Kidney glomerular epithelial cell (primary cell): Measurements from ENCODE around the gene HBS1L.

ENCODE experiments used
- DNase-seq: peaks from one replicate; lab custom pipeline; 2025; lab: John Stamatoyannopoulos, UW

The HBS1L gene

DNA sequence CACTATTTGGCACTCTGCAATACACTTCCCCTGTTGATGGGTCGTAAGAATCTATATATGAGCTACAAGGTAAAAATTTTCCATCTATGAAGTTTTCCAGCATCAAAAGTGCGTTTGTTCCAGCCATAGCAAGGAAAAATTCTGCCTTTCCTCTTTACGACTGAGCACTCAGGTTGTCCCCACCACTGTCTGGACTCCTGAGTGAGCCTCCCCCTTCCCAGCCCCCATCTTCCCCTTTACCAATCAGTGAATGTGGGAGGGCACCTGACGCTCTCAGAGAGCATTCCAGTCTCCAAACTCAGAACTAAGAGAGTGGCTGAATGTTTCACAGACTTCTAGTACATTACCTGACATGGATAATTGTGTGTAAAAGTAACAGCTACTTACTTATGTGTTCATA, 104.7 kb downstream of the HBS1L start, which contains the start of gene ALDH8A1:
Gene ALDH8A1 (minus strand): TSS at position 175 of the 400 bp plus-strand sequence. CDS start 48 bp downstream, at position 127.
- no peak for DNase-seq

DNA sequence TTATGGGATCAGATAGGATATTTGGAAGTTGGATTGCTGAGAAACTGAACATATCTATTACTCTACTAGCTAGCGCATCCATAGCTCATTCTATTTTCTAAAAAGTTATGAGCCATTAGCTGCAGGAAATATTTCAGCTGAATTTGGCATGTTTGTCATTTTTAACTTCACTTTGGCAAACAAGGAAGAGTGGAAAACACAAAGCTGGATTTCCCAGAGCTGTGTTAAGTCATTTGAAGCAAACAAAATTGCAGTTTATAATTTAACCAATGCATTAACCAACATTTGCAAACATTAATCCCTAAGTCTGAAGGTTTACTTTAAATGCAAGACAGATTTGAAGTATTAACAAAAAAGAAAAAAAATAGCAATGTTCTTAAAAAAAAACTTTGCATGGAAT, 105.9 kb downstream of the HBS1L start:
- DNase-seq = no peak

DNA sequence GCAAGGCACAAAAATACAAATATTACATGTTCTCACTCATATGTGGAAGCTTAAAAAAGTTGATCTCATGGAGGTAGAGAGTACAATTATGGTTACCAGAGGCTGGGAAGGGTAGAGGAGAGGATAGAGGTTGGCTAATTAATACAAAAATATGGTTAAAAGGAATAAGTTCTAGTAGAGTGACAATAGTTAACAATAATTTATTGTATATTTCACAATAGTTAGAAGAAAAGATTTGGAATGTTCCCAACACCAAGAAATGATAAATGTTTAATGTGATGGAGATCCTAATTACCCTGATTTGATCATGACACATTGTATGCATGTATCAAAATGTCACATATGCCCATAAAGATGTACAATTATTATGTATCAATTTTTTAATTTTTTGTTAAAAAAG, 106.5 kb downstream of the HBS1L start:
- no peak for DNase-seq

DNA sequence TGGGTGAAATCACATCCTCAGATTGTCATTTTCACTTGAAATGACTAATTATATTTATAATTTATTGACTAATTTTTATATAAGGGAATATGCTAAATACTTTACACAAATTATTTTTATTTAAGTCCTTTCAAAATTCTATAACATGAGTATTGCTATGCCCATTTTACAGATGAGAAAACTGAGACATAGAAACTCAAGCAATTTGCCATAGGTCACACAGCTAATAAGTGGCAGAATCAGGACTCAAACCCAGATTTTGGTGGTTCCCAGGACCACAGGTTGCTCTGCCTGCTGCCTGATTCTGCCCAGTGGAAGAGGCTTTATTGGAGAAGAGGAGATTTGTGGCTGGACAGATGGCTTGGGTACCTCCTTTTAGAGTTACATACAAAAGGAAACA, 109.6 kb downstream of the HBS1L start:
- no peak for DNase-seq

DNA sequence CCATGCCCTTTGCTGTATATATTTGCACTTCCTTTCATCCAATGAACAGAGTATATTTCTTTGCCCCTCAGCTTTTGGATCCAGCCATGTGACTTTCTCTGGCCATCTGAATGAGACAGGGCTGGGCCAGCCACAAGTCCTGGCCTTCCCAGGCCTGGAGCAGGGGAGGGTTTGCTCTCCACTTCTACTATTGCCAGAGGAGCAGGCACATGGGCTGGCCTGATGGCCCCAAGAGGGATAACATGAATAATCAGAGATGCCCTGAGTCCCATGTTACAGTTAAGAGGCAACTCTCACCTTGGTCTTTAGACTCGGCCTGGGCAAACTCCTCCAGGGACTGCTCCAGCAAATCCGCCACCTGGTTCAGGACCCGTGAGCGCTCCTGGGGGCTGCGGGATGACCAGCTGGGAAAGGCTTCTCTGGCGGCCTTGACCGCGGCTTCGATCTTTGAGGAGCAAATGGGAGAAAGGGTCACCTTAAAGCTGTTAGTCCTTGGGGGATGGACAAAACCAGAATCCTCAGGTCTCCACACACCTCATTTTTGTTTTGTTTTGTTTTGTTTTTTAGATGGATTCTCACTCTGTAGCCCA, 111.0 kb downstream of the HBS1L start:
- DNase-seq = no peak

DNA sequence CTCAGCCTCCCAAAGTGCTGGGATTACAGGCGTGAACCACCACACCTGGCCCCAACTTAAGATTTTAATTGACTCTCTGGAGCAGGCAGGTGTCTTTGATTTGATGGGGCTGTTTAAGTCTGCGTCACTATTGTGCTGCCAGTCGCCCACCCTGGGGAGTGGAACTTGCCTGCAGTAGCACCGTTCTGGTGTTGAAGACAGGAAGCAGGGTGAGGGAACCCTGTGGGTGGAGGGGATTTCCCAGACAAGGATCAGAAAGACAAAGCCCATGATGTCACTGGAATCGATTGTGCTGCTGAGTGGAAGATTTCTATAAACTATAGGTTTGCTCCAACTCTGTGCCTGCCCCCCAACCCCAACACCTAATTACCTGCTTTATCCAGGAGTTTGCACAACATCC, 115.7 kb downstream of the HBS1L start:
- DNase-seq = no peak

DNA sequence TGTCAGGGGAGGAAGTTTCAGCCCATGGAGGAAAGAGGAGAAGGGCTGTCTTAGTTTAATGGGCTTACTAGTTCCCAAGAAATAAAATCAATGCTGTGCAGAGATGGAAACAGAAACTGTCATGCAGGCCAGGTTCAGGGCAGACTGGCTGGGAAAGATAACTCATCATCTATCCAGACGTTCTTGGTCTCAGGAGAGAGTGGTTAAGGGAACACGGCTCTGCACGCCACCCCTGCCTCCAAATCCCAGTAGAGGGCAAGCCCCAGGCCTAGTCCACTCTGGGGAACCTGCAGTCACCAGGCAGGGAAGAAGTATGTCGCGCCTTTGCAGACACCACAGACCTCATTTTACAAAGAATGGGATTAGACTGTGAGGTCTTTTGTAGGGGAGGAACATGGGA, 117.2 kb downstream of the HBS1L start:
- DNase-seq = no peak

DNA sequence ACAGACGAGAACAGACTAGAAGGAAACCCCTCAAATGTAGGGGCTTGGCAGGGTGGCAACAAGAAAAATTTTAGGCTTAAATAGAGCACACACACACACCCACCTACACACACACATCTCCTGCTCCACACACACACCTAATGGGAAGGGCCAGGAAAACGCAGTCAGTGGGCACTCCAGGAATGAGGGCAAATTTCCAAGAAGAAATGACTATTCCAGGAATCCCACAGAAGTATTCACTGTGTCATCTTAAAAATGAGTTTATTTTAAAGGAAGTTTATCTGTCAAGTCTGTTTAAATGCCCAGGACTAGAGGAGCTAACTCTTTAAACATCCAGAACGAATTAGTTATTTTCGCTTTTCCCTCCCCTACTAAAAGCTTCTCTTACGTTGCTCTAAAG, 117.7 kb downstream of the HBS1L start:
- DNase-seq = peak; percentile 94

DNA sequence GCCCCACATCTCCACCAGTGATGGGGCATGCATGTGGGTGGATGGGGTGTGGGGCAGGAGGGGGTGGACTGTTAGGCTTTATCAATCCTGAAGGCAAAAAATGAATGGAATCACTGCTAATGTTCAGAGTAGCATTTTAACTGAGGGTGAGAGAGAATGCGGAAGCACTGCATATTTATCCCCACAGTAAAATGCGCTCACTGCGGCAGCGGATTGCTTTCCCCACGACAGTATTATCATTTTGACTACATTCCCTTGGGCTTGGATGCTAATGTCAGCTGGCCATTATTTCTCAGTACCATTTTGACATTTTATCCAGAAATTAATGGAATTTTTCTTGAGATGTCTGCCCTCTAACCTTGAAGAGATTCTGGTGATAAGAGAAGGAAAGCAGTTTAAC, 118.1 kb downstream of the HBS1L start:
- no peak for DNase-seq

DNA sequence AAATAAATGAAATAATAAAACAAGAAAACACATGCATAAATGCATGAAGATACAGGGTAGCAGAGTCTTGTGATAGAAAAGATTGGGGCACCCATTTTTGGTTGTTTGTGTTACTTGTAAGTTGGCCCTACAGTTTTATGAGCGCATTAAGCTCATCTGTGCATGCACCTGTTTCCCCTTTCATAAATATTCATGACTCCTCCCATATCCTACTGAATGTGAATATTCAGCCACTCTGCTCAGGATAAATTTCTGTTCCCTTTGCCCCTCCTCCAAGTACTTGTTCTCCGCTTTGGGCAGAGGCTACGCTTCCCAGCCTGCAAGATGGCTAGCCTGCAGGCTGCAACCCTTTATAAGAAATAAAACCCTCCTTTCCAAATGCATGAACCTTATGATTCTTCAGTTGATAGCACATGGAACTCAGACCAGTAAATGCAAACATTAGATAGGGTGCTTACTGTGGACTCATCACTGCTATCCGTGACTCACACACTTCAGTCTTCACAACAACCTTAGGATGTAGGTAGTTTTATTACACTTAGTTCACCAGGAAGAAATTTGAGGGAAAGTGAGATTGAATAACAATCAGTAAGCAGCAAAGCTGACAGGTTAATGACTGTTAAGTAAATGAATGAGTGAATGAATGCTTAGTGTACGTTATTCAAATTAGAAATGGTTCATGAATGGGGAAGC, 119.7 kb downstream of the HBS1L start:
- DNase-seq = peak; percentile 43

DNA sequence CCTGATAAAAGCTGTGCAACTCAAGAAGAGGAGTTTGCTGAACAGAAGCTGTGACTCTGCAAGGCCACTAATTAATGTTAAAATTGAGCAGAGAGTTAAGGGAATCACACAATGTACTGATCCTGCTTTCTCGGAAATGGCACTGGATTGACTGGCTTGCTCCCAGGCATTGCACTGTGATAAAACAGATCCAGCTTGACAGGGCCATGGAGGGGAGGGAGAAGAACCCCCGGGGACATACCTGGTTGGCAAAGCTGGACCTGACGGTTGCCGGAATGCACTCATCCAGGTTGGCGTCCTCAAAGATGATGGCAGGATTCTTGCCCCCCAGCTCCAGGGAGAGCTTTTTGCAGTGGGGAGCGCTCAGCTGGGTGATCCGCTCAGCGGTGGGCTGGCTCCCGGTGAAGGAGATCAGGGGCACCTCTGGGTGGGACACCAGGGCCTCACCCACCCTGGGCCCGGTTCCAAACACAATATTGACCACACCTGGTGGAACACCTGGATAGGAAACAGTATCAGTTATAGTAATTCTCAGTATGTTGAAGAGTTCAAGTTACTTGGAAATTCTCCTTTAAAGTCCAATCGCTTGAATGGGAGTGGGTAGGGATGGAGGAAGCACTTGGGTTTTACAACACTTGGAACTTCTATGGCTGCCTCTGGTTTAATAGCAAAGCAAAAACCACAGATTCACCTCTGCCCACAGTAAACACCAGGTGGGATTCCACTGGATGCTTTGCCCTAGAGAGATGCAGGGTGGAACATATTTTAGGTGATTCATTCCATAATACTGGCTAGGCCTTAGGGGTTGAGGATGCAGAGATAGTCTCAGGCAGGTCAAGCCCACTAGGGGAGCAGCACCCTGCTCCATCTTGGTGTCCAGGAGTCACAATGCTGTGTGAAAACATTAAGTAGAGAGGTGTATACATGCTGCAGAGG, 121.8 kb downstream of the HBS1L start:
- no peak for DNase-seq

DNA sequence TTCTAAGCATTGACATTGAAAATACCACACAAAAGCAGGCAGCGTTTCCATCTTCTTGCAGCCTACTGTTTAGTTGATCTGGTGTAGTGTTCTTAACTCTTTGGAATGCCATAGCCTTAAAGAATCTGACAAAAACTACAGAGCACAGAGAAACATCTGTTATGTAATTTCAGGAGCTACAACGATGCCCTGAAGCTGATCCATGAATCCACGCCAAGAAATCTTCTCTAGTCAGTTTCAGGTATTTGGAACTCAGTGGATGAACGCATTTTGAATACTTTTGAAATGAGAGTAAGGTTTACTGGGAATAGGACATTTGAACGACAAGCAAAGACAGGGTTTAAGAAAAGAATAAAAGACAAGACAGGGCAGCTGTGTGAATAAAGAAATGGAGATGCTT, 122.5 kb downstream of the HBS1L start:
- DNase-seq = no peak

DNA sequence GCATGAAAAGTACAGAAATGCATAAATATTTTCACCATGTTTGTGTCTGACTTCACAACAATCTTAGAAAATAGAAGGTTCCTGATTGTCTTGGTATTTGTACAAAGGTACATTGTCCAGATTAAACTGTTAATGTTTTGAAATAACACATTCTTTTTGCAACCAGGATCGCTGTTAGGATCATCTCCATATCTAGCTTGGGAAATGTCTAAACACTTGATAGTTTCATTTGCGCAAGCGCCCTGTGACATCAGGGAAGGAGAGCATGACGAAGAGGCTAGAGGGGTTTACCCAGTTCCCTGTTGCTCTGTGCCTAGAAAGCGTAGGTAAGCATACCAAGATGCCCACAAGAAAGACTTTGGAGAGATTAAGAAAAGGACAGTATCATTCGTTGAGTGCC, 124.2 kb downstream of the HBS1L start:
- DNase-seq = no peak

DNA sequence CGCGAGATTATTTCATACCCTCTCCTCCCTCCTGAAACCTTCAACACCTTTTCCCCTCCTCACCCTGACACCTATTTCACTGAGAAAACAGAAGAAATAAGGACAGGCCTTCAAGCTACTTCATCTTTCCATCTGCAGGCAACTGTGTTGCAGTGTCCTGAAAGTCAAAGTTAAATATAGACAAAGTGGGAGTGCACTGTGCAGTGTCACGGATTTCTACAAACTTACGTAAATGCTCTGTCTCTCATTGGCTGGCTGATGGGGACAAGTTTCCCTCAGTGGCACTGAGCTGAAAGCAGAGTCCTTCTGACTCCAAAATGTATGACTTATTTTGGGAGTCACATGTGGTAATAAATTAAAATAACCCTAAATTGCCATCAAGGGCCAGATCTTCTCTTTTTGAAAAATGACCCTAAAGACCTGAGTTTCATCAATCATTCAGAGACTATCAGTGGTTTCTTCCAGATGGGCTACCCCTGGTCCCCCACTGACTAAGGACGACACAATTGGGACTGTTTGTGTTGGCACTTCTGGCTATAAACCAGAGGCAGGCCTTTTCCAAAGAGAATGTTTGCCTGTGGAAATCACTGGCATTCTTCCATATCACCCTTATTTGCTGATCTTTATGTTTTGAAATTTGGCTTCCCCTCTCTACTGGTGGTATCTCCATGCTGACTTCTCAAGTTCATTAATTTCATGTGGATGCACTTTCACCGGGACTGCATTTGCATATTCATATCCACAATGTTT, 126.3 kb downstream of the HBS1L start:
- no peak for DNase-seq

DNA sequence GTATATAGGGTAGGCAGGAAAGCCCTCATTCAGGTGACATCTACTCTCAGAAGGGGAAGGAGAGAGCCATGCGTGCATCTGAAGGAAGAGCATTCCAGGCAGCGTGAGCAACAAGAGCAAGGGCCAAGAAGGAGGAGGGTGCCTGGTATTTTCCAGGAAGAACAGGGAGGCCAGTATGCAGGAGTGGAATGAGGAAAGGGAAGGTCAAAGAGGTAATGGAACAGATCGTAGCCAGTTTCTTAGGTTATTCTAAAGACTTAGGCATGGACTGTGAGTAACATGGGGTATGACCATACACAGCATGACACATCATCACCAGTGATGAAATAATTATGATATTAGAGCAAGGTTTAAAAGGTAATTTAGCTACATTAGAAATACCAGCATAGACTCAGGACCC, 128.8 kb downstream of the HBS1L start:
- peak; percentile 56 for DNase-seq

DNA sequence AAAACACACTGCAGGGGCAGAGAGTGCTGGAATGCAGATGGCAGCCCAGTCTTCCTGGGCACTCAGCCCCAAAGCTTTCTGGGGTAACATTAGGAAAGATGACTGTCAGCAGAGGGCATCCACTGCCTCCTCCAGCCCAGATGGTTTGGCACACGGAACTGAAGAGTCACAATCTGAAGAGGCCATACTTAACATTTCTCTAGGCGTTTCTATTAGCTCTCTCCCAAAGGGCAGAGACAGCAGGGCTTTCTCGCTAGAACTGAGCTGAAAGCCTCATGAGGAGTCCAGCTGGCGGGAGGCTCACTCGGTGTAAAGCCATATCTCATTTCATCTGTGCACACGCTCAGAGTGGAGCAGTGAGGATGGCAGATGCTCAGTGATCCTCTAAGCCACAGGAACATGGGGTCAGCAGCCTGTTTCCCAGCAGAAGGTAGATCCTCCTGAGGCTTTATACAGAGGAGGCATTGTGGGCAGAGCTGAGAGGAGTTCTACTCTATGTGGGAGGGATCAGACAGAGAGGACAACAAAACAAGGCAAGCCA, 132.8 kb downstream of the HBS1L start:
- DNase-seq = peak; percentile 40

DNA sequence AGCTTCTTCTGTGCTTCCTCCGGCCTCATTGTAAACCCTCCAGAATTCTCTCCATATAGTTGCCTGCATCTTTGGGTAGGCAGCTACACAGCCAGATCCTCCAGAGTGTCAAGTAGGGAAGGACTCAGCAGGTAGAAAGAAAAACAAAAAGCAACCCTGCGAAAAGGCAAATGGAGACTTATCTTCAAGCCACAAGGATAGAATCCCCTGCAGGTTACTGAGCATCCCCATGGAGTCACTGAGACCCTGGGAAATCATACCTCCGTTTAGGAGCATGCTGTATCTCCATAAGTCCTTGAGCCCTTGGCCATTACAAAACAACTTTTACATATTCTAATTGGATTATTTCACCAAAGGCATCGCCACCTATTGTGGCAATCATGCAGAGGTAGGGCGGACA, 133.3 kb downstream of the HBS1L start:
- DNase-seq = no peak

DNA sequence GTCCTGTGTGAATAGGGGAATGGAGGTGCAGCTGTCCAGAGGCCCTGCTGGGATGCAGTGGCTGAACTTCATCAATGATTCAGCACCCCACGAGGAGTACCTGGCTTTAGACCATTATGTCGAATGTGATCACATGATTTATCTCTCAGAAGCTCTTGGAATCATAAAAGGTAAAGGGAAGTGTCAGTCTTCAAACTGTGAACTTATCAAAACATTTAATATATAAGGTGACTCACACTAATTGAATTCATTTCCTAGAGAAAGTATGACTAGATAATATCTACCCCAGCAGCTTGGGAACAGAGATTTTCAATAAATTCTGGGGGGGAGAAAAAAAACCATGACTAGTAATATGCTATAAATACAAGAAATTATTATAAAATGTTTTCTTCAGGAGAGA, 134.2 kb downstream of the HBS1L start:
- DNase-seq = peak; percentile 33

DNA sequence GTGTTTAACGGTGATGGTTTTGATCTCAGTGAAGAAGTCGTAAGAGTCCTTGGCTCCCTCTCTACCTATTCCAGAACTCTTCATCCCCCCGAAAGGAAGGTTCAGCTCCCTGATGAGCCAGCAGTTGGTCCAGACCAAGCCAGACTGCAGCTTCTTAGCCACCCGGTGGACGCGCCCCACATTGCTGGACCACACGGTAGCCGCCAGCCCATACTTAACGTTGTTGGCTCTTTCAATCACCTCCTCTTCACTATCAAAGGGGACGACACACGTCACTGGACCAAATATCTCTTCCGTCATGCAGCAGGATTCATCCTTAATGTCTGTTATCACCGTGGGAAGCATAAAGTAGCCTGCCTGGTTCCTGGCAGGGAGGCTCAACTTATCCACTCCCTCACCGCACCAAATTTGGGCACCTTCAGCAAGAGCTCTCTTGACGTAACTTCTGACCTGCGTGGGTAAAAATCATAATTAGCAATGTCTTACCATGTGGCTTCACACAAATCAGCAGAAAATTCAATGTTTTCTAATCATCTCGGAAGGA, 136.1 kb downstream of the HBS1L start:
- no peak for DNase-seq

DNA sequence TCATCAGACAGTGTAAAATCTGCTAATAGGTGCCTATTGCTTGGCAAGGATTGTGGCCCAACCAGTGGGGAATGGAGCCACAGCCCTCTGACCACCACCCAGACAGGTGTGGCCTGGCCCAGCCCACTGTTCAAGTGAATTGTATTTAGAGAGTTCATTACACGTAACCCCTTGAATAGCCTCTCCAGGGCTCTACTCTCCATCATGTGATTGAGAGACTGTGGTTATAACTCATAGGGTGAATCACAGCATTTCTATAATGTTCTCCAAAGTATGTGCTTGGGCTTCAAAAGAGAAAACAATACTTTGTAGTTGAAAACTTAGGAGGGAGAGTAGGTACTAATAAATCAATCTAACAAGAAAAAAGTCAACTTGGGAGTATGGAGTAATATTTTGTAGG, 143.1 kb downstream of the HBS1L start:
- DNase-seq = peak; percentile 69

DNA sequence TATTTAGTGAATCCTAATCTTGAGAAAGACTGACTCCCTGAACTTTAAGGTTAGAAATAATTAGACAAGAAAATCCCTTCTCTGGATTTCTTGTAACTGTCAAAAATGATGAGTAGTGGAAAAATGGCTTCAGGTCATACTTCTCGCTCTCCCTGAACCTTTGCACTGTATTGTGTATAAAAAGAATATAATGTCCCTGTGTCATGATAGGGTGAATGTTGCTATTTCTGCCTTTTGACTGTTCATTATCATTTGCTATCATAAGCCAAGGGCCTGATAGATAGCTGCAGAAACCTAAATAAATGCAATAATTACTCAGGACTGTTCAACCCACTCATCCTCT, 144.1 kb downstream of the HBS1L start:
- DNase-seq = no peak
